NB4 (cell line): Measurements from ENCODE around the gene TLCD3B.

ENCODE experiments used
- CTCF ChIP-seq: IDR thresholded peaks from one replicate; pipeline ENCODE4 v1.5.1; 2012; ENCODE audit warnings: low read depth, low read length
- MAX ChIP-seq: IDR thresholded peaks from 2 replicates; pipeline ENCODE4 v1.6.1; 2011; ENCODE audit warnings: low read depth, low read length
- MYC ChIP-seq: IDR thresholded peaks from 2 replicates; pipeline ENCODE4 v1.6.1; 2011; ENCODE audit warnings: low read depth, low read length
- POLR2A ChIP-seq: IDR thresholded peaks from 2 replicates; pipeline ENCODE4 v1.6.1; 2011; ENCODE audit warnings: mild to moderate bottlenecking; ENCODE audit not compliant: insufficient read length; ENCODE audit errors: extremely low read depth

GRCh38 chr16:29990034-29990433 lies 41.0 kb downstream of the TLCD3B start:
- TF ChIP-seq CTCF (no peak), POLR2A (no peak), MAX (no peak), MYC (no peak)
